ENCODE data around the gene PCNX4. TPM values are rescaled to one million over a fixed set of nuclear protein-coding genes. Genes with fewer than 3 reads are reported as not detected.

PCNX4 gene
- total RNA-seq, 1 donor from 2014 or later: 79.0 TPM

DNA sequence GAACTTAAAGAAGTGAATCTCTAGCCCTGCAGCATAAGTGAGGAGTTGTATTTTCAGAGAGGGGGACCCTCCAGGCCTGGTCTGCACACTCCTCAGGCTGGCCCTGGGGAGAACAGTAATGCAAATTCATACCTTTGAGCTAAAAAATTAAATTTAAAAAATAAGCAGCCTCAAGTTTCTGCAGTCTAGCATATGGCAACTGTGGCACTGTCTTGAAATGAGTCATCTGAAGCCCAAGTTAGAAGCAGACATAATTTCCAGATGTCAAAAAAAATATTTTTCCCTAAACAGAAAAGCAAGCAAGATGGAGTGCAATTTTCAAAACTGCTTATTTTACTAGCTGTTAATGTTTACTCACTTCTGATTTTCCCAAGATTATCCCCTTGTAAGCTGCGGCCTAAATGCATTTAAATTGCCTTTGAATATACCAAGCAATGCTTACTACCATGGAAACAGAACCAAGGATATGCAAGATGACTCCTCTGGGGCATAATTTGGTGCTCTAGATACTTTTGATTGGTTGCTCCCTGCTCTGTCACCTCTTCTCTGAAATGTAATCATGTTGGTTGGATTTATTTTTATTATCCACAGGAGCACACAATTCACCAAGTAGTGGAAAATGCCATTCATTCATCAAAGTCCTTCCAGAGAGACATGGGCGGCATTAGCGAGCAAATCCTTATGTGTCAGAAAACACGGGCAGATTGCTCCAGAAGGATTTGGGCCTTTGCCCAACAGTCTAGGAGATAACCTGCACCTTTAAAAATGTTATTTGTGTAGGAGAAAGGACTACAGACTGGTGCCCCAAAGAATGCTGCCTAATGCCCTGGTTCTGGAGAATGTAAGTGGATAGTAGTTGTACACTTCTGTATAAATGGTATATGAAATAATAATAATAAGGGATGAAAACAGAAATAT, 98.5 kb downstream of the PCNX4 start:
- DNase-seq (ENCODE audit: low spot score in 2 of 2, unreplicated experiment in 2 of 2): no peak
- Mint-ChIP-seq H3K27ac (no peak overlapping the region), H3K4me3 (no peak overlapping the region), H3K9me3 (no peaks in the 10 kb centered on the region), H3K36me3 (no peaks in the 10 kb centered on the region), H3K4me1 (peaks cover 4% of the 10 kb centered on the region), H3K27me3 (ENCODE audit: low read depth) (peaks cover 11% of the 10 kb centered on the region)
- TF ChIP-seq, protein P1, sequence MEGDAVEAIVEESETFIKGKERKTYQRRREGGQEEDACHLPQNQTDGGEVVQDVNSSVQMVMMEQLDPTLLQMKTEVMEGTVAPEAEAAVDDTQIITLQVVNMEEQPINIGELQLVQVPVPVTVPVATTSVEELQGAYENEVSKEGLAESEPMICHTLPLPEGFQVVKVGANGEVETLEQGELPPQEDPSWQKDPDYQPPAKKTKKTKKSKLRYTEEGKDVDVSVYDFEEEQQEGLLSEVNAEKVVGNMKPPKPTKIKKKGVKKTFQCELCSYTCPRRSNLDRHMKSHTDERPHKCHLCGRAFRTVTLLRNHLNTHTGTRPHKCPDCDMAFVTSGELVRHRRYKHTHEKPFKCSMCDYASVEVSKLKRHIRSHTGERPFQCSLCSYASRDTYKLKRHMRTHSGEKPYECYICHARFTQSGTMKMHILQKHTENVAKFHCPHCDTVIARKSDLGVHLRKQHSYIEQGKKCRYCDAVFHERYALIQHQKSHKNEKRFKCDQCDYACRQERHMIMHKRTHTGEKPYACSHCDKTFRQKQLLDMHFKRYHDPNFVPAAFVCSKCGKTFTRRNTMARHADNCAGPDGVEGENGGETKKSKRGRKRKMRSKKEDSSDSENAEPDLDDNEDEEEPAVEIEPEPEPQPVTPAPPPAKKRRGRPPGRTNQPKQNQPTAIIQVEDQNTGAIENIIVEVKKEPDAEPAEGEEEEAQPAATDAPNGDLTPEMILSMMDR (IDR thresholded peaks at IDR 0.05; ENCODE audit: unreplicated experiment): no peak

DNA sequence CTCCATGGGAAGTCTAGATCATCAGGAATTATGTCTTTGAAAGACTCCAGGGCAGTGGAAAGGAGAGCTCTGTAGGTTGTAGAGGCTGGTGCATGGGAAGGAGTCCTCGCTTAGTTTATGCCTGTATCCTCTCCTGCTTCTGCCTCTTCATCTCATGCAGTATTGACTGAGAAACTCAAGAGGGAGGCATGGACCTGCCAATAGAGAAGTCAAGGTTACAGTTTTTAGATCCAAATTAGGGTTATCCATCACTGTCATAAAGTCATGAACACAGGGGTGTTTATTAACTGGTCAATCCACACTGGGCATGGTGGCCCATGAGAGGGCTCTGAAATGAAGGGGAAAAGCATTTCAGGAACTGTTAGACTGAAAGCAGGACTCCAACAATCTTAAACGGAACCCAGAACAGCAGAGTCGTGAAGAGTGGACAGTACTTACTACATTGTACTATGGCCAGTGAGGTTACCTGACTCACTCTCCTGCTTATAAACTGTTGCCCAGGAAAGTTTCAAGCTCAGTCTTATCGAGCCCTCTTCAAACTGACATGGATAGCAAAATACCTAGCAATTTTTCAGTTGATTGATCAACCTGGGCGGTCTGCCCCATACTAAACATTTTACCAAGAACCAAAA, 103.6 kb downstream of the PCNX4 start:
- H3K4me3 Mint-ChIP-seq: no peak overlapping the region
- peaks cover 13% of the 10 kb centered on the region for H3K9me3 Mint-ChIP-seq
- no peak for DNase-seq (ENCODE audit: low spot score in 2 of 2, unreplicated experiment in 2 of 2)
- H3K27me3 Mint-ChIP-seq (ENCODE audit: low read depth): no peaks in the 10 kb centered on the region
- no peaks in the 10 kb centered on the region for H3K36me3 Mint-ChIP-seq
- H3K27ac Mint-ChIP-seq: no peak overlapping the region
- peaks cover 4% of the 10 kb centered on the region for H3K4me1 Mint-ChIP-seq
- TF ChIP-seq, protein P1 (IDR thresholded peaks at IDR 0.05; ENCODE audit: unreplicated experiment): no peak

DNA sequence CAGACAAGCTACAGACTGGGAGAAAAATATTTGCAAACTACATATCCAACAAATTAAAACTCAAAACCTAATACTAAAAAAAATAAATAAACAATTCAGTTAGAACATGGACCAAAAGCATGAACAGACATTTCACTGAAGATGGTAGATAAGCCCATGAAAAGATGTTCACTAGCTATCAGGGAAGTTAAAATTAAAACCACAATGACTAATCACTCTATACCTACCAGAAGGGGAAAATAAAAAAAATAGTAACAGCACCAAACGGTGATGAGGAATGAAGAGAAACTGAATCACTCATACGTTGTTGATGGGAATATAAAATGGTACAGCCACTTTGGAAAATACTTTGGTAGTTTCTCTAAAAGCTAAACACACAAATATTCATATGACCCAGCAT, 104.6 kb downstream of the PCNX4 start:
- Mint-ChIP-seq H3K27me3 (ENCODE audit: low read depth) (no peaks in the 10 kb centered on the region), H3K36me3 (no peaks in the 10 kb centered on the region), H3K4me3 (no peak overlapping the region), H3K9me3 (peaks cover 18% of the 10 kb centered on the region), H3K4me1 (no peaks in the 10 kb centered on the region), H3K27ac (no peak overlapping the region)
- no peak for DNase-seq (ENCODE audit: low spot score in 2 of 2, unreplicated experiment in 2 of 2)
- TF ChIP-seq, protein P1 (IDR thresholded peaks at IDR 0.05; ENCODE audit: unreplicated experiment): no peak

DNA sequence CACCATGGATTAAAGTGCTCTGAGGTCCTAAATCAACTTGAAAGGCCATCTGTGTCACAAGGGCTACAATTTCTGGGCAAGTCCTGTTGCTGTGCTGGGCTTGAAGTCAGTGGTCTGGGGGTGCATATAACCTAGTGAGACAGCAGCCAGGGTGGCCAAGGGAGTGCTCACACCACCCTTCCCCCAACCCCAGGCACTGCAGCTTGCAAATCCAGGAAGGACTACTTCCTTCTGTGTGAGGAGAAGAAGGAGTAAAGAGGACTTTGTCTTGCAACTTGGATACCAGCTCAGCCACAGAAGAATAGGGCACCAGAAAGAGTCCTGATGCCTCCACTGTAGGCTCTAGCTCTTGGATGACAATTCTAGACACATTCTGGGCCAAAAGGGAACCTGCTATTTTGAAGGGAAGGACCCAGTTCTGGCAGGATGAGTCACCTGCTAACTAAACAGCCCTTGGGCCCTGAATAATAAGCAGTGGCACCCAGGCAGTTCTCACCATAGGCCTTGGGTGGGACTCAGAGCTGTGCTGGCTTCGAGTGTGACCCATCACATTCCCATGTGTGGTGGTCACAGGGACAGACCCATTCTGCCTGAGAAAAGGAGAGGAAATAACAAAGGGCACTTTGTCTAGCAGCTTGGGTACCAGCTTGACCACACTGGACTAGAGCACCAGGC, 106.0 kb downstream of the PCNX4 start:
- Mint-ChIP-seq H3K27me3 (ENCODE audit: low read depth) (no peaks in the 10 kb centered on the region), H3K4me1 (no peaks in the 10 kb centered on the region), H3K9me3 (peaks cover 21% of the 10 kb centered on the region), H3K4me3 (no peak overlapping the region), H3K36me3 (no peaks in the 10 kb centered on the region), H3K27ac (no peak overlapping the region)
- TF ChIP-seq, protein P1 (IDR thresholded peaks at IDR 0.05; ENCODE audit: unreplicated experiment): no peak
- DNase-seq (ENCODE audit: low spot score in 2 of 2, unreplicated experiment in 2 of 2): no peak

DNA sequence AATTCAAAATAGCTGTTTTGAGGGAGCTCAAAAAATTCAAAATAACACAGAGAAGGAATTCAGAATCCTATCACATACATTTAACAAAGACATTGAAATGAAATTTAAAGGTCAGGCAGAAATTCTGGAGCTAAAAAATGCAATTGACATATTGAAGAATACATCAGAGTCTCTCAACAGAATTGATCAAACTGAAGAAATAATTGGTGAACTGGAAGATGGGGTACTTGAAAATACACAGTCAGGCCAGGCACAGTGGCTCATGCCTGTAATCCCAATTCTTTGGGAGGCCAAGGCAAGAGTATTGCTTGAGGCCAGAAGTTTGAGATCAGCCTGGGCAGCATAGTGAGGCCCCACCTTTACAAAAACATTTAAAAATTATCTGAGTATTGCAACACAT, 107.6 kb downstream of the PCNX4 start:
- no peak overlapping the region for H3K27ac Mint-ChIP-seq
- no peak for DNase-seq (ENCODE audit: low spot score in 2 of 2, unreplicated experiment in 2 of 2)
- peaks cover 21% of the 10 kb centered on the region for H3K9me3 Mint-ChIP-seq
- no peaks in the 10 kb centered on the region for H3K4me1 Mint-ChIP-seq
- no peaks in the 10 kb centered on the region for H3K36me3 Mint-ChIP-seq
- H3K27me3 Mint-ChIP-seq (ENCODE audit: low read depth): no peaks in the 10 kb centered on the region
- H3K4me3 Mint-ChIP-seq: no peak overlapping the region
- TF ChIP-seq, protein P1 (IDR thresholded peaks at IDR 0.05; ENCODE audit: unreplicated experiment): no peak
